Gastroesophageal sphincter (tissue), 4 donors: ENCODE measurements around the gene CCNJL. TPM values are rescaled to one million over a fixed set of nuclear protein-coding genes. Genes with fewer than 3 reads are reported as not detected.

ENCODE experiments used
- ATAC-seq: fragments of 150-250 bp; one replicate; pipeline ENCODE4 v1.9.1; 2016; ENCODE audit warnings: mild to moderate bottlenecking, moderate library complexity
- H3K27ac ChIP-seq, 4 donors: fragments of 200-600 bp; sonication (generic) in 3 of 4; 1 replicate in 3 of 4; 2 replicates in 1 of 4; pipeline ENCODE4 v1.5.1; 2016 to 2019
- H3K27me3 ChIP-seq: fragments of 200-600 bp; sonication (generic); one replicate; pipeline ENCODE4 v1.5.1; 2019
- H3K36me3 ChIP-seq, 2 donors: fragments of 200-600 bp; sonication (generic); one replicate each; pipeline ENCODE4 v1.5.1; 2019; ENCODE audit warnings: control low read depth in 1 of 2
- H3K4me1 ChIP-seq, 3 donors: fragments of 200-600 bp; sonication (generic); 1 replicate in 2 of 3; 2 replicates in 1 of 3; pipeline ENCODE4 v1.5.1; 2016 to 2019; ENCODE audit warnings: control low read depth in 2 of 3
- H3K4me3 ChIP-seq, 2 donors: fragments of 200-600 bp; sonication (generic); one replicate each; pipeline ENCODE4 v1.5.1; 2019; ENCODE audit warnings: mild to moderate bottlenecking in 1 of 2, moderate library complexity in 1 of 2
- H3K9me3 ChIP-seq, 3 donors: fragments of 200-600 bp; sonication (generic); one replicate each; pipeline ENCODE4 v1.5.1; 2017 to 2019; ENCODE audit warnings: control low read depth in 2 of 3
- CTCF ChIP-seq, 4 experiments: fragments of 200-600 bp in 2 of 4; fragments of 450-650 bp in 2 of 4; sonication (generic) in 1 of 4; IDR thresholded peaks; one replicate each; pipeline ENCODE4 v1.5.1; 2017 to 2019; ENCODE audit warnings: antibody characterized with exemption in 4 of 4, mild to moderate bottlenecking in 2 of 4, moderate library complexity in 2 of 4
- EP300 ChIP-seq: sonication (generic); formaldehyde crosslinking; IDR thresholded peaks from one replicate; pipeline ENCODE4 v1.6.1; 2017; ENCODE audit warnings: antibody characterized with exemption, mild to moderate bottlenecking
- POLR2A ChIP-seq, 2 donors: fragments of 450-650 bp; IDR thresholded peaks; one replicate each; pipeline ENCODE4 v1.6.1; 2017; ENCODE audit warnings: antibody characterized with exemption in 2 of 2, mild to moderate bottlenecking in 2 of 2, moderate library complexity in 1 of 2
- POLR2AphosphoS5 ChIP-seq: sonication (generic); formaldehyde crosslinking; IDR thresholded peaks from one replicate; pipeline ENCODE4 v1.6.1; 2017; ENCODE audit warnings: antibody characterized with exemption
- WGBS, 2 donors: methylation state at CpG; one replicate each; pipeline ENCODE4 v1.1.5; 2018; ENCODE audit warnings: low coverage in 1 of 2; 5-methylcytosine and 5-hydroxymethylcytosine counted together
- total RNA-seq, 4 donors: library from RNA; depleted of rRNA; stranded (reverse); fragments of >200 nt; gene quantifications; one replicate each; pipeline ENCODE4 v1.1.0, GENCODE V29; 2016

Gene CCNJL
- total RNA-seq, 4 donors from 2014 or later: 0.35 to 1.9 (median 0.65) TPM

DNA sequence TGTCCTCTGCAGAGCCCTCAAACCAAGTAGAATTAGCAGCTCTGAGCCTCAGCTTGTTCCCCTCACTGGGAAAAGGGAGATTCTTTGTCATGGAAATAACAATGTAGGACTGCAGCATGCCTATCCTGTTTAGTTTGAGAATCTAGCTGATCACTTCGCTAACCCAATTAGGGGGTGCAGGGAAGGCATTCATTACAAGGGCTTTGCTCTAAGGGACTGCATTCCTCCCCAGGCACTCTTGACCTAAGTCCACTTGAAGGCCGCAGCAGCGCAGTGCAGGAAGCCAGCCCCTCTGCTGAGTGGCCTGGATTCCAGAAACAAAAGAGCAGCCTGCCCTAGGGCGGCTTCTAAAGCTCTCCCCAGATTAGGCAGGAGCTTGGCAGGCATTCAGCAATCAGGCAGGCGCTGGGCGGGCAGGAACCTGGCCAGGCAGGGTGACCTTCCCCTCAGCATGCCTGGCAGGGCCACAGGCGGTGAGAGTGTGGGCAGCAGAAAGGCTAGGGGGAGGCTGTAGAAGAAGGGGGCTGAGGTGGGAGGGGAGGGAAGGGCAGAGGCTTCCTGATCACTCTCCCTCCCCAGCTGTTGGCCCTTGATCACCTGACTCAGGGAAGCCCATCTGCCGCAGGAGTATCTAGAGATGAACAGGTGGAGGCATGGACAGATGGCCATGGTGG lies 24.8 kb downstream of the CCNJL start:
- H3K9me3 ChIP-seq: no peaks in the 10 kb centered on the region
- H3K27ac ChIP-seq: peak overlapping the region in 3 of 4 donors; percentile 33 to 72 (median 64)
- WGBS, 2 donors: 0 to 20% methylated on average over 1 to 4 of the region's 8 CpGs
- H3K4me1 ChIP-seq: peaks cover 4 to 22% (median 11%) of the 10 kb centered on the region in 3 donors
- no peak overlapping the region for H3K4me3 ChIP-seq
- TF ChIP-seq CTCF (IDR thresholded peaks at IDR 0.05): no peak
- no peak for TF ChIP-seq EP300
- TF ChIP-seq POLR2AphosphoS5: no peak
- TF ChIP-seq POLR2A (IDR thresholded peaks at IDR 0.05): no peak
- H3K36me3 ChIP-seq: no peaks in the 10 kb centered on the region
- ATAC-seq: peak; percentile 50
- no peaks in the 10 kb centered on the region for H3K27me3 ChIP-seq

DNA sequence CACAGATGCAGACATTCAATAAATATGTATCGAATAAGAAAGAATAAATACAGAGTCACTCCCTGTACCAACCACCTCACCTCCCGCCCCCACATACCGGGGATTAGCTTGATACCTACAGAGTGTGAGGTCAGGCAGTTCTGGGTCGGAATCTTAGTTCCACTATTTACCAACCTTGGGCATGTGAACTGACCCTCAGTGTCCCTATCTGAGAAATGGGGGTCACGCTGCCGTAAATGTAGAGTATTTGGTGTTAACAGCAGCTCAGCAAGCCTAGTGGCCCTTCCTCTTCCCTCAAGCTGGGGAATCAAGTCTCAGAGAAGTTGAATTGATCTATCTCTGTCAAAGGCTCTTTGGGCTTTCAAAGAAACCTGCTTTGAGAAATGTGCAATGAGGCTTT lies 25.4 kb downstream of the CCNJL start:
- TF ChIP-seq CTCF (IDR thresholded peaks at IDR 0.05) (no peak), EP300 (no peak), POLR2AphosphoS5 (no peak), POLR2A (IDR thresholded peaks at IDR 0.05) (no peak)
- Histone ChIP-seq H3K4me1 (peaks cover 4 to 22% (median 11%) of the 10 kb centered on the region in 3 donors), H3K27me3 (no peaks in the 10 kb centered on the region), H3K4me3 (no peak overlapping the region), H3K36me3 (no peaks in the 10 kb centered on the region), H3K27ac (peak overlapping the region in 3 of 4 donors; percentile 33 to 72 (median 64)), H3K9me3 (no peaks in the 10 kb centered on the region)
- ATAC-seq: no peak
- 71 to 86% methylated on average over 2 to 6 of the region's 6 CpGs for WGBS, 2 donors

DNA sequence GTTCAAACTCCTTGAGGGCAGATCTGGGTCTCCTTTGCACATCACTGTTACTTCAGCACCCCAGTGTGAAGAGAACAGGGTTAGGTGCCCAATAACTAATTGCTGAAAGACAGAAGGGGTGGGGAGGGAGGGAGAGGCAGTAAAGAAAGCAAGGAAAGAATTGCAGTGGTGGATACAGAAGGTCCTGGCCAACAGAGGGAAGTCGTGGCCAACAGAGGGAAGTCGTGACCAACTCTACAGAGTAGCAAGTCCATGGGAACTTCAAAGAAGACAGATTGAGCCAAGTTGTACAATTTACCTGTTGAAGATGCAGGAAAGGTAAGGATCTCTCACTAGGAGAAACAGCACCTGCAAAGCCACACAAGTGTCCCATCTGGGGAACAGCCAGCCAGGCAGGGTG lies 27.0 kb downstream of the CCNJL start:
- Histone ChIP-seq H3K4me1 (peaks cover 4 to 22% (median 11%) of the 10 kb centered on the region in 3 donors), H3K36me3 (no peaks in the 10 kb centered on the region), H3K4me3 (no peak overlapping the region), H3K27ac (no peak overlapping the region), H3K27me3 (no peaks in the 10 kb centered on the region), H3K9me3 (no peaks in the 10 kb centered on the region)
- TF ChIP-seq CTCF (IDR thresholded peaks at IDR 0.05) (no peak), POLR2A (IDR thresholded peaks at IDR 0.05) (no peak), EP300 (no peak), POLR2AphosphoS5 (no peak)
- no peak for ATAC-seq
- 71 to 87% methylated on average over 2 of the region's 2 CpGs for WGBS, 2 donors

GRCh38 chr5:160284291-160284873 lies 28.0 kb downstream of the CCNJL start:
- WGBS, 2 donors: 90 to 91% methylated on average over 4 of the region's 4 CpGs
- Histone ChIP-seq H3K9me3 (no peaks in the 10 kb centered on the region), H3K36me3 (peaks cover 0 to 7% of the 10 kb centered on the region in 2 donors), H3K27me3 (no peaks in the 10 kb centered on the region), H3K4me1 (peaks cover 4 to 22% (median 11%) of the 10 kb centered on the region in 3 donors), H3K4me3 (no peak overlapping the region), H3K27ac (no peak overlapping the region)
- TF ChIP-seq CTCF (IDR thresholded peaks at IDR 0.05): no peak
- TF ChIP-seq POLR2AphosphoS5: no peak
- no peak for TF ChIP-seq EP300
- TF ChIP-seq POLR2A (IDR thresholded peaks at IDR 0.05): no peak
- no peak for ATAC-seq

DNA sequence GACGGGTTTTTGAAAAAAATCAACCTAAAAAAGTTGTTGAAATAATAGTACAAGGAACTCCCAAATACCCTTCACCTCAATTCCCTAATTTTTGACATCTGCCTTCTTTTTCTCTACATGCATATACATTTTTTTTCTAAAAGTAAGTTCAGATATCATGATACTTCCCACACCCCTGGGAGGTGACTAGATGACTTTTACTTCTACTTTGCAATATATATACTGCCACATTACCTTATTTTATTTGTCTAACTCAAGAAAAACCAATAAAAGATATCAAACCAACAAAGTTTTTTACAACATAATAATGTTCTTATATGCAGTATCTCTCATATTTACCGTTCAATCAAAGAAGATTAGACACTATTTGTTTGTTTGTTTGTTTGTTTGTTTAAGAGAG lies 31.1 kb downstream of the CCNJL start:
- no peak overlapping the region for H3K27ac ChIP-seq
- ATAC-seq: no peak
- peaks cover 0 to 11% of the 10 kb centered on the region in 2 donors for H3K36me3 ChIP-seq
- H3K4me3 ChIP-seq: no peak overlapping the region
- TF ChIP-seq EP300: no peak
- TF ChIP-seq POLR2AphosphoS5: no peak
- no peak for TF ChIP-seq POLR2A (IDR thresholded peaks at IDR 0.05)
- no peak for TF ChIP-seq CTCF (IDR thresholded peaks at IDR 0.05)
- H3K9me3 ChIP-seq: no peaks in the 10 kb centered on the region
- H3K4me1 ChIP-seq: no peaks in the 10 kb centered on the region
- H3K27me3 ChIP-seq: no peaks in the 10 kb centered on the region
- WGBS, 2 donors: 85 to 86% methylated on average over 2 of the region's 2 CpGs
